GM10266 (cell line): ENCODE results near the gene ERMARD.

ENCODE experiments used
- DNase-seq: peaks from one replicate; pipeline ENCODE4 v3.0.0; 2012; ENCODE audit errors: extremely low spot score
- CTCF ChIP-seq: IDR thresholded peaks from 2 replicates; pipeline ENCODE4 v1.5.1; 2012; ENCODE audit warnings: mild to moderate bottlenecking, low read depth; ENCODE audit not compliant: control insufficient read depth, insufficient read depth; ENCODE audit errors: missing control alignments

ERMARD gene

GRCh38 chr6:169803271-169803811 is 51.9 kb downstream of the ERMARD start:
- no peak for DNase-seq
- TF ChIP-seq CTCF, result no peak

- no peak for DNase-seq
- TF ChIP-seq CTCF, result no peak
Measured at GRCh38 chr6:169803816-169804340, 52.5 kb downstream of the ERMARD start.

GRCh38 chr6:169804427-169804826 is 53.0 kb downstream of the ERMARD start:
- no peak for DNase-seq
- TF ChIP-seq CTCF, result no peak

GRCh38 chr6:169805242-169805838 is 53.9 kb downstream of the ERMARD start:
- no peak for TF ChIP-seq CTCF
- DNase-seq, result no peak

GRCh38 chr6:169806701-169807100 is 55.3 kb downstream of the ERMARD start:
- no peak for TF ChIP-seq CTCF
- DNase-seq, result no peak

- DNase-seq, result no peak
- TF ChIP-seq CTCF, result no peak
Measured at GRCh38 chr6:169807229-169807628, 55.8 kb downstream of the ERMARD start.
